NT2/D1 (cell line): ENCODE results near the gene NFIA.

Experiments
- SUZ12 ChIP-seq: IDR thresholded peaks from 2 replicates; pipeline ENCODE4 v1.6.1; 2011; ENCODE audit not compliant: insufficient read length, insufficient read depth; ENCODE audit errors: extremely low read depth
- YY1 ChIP-seq: IDR thresholded peaks from 2 replicates; pipeline ENCODE4 v1.6.1; 2011; ENCODE audit not compliant: insufficient read length, insufficient read depth
- ZNF274 ChIP-seq: IDR thresholded peaks from 2 replicates; pipeline ENCODE4 v1.6.1; 2011; ENCODE audit warnings: mild to moderate bottlenecking, low read depth, low read length

DNA sequence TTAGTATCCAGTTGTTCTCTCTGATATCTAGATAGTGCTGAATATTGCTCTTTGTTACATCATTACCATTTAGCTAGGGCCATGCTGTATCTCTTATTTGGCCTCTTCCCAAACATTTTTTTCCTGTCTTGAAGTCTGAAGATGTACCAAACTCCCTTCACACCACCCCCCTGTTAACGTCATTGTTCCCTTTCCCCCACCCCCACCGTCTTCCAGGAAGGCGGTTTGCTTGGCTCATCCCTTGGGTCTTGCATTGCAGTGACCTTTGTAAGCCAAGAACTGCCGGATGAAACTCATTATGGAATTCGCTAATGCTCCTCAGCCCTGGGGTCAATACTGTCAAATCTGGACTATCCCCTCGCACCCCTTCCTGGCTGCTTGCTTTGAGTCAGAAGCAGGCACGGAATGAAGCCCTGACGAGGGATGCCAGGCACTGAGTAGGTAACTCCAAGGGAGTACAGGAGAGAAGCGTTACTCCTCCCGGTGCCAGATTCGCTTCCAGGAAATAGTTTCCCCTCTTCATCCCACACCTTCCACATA, 359.4 kb downstream of the NFIA start:
- TF ChIP-seq ZNF274: no peak
- TF ChIP-seq SUZ12: no peak
- no peak for TF ChIP-seq YY1
